Fibroblast of the aortic adventitia (primary cell): ENCODE results near the gene CABLES1. TPM values are rescaled to one million over a fixed set of nuclear protein-coding genes. Genes with fewer than 3 reads are reported as not detected.
"Not testable (repeated sequence)": the region's sequence is repeated elsewhere in the genome, so short reads cannot be mapped to it uniquely, and the experiment has no call there.

Source experiments
- DNase-seq: peaks from one replicate; pipeline ENCODE4 v3.0.0-alpha.2; 2010; ENCODE audit warnings: low read depth
- H3K4me3 ChIP-seq: 2 replicates; pipeline ENCODE4 v1.5.1; 2011; ENCODE audit warnings: low read depth, mild to moderate bottlenecking, control low read depth, low read length, moderate library complexity
- total RNA-seq: library from RNA; depleted of rRNA; stranded (reverse); fragments of >200 nt; gene quantifications from 2 replicates; pipeline ENCODE4 v1.2.3, GENCODE V29; 2012; ENCODE audit warnings: low replicate concordance
- TF ChIP-seq, protein P1 (sequence below): IDR thresholded peaks from 2 replicates; pipeline ENCODE4 v1.5.1; 2011; ENCODE audit warnings: mild to moderate bottlenecking, low read length, control low read depth, inconsistent platforms; ENCODE audit not compliant: insufficient read depth

CABLES1 gene
- total RNA-seq, 1 donor, result 7.4 TPM

DNA sequence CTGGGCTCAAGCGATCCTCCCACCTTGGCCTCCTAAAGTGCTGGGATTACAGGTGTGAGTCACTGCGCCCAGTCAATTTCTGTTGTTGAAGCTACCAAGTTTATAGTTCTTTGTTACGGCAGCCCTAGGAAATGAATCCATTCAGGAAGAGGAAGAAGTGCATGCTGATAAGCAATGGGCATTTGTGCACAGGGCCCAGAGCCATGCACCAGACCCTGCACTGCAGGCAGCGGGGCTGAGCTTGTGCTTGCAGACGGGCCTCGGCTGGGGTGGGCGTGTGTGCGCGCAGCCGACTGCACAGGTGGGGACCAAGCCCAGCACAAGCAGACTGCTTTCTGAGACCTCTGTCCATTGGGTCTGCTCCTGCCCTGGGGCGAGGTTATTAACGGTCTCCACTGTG lies 144.6 kb downstream of the CABLES1 start:
- no peak for DNase-seq
- TF ChIP-seq, protein P1, sequence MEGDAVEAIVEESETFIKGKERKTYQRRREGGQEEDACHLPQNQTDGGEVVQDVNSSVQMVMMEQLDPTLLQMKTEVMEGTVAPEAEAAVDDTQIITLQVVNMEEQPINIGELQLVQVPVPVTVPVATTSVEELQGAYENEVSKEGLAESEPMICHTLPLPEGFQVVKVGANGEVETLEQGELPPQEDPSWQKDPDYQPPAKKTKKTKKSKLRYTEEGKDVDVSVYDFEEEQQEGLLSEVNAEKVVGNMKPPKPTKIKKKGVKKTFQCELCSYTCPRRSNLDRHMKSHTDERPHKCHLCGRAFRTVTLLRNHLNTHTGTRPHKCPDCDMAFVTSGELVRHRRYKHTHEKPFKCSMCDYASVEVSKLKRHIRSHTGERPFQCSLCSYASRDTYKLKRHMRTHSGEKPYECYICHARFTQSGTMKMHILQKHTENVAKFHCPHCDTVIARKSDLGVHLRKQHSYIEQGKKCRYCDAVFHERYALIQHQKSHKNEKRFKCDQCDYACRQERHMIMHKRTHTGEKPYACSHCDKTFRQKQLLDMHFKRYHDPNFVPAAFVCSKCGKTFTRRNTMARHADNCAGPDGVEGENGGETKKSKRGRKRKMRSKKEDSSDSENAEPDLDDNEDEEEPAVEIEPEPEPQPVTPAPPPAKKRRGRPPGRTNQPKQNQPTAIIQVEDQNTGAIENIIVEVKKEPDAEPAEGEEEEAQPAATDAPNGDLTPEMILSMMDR, result no peak
- H3K4me3 ChIP-seq, result no peak overlapping the region

DNA sequence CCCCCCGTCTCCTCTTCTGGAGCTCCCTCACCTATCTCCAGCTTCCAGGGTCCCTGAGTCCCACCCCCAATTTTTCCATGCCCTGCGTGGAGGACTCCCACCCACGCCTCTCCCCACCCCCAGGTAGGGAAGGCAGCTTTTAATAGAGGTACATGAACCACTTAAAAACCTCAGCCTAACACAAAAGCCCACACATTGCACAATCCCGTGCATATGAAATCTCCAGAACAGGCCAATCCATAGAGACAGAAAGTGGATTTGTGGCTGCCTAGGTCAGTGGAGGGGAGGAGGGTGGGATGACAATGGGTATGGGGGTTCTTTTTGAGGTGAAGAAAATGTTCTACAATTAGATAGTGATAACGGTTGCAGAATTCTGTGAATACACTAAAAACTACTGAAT lies 145.6 kb downstream of the CABLES1 start:
- no peak overlapping the region for H3K4me3 ChIP-seq
- TF ChIP-seq, protein P1, result no peak
- no peak for DNase-seq

DNA sequence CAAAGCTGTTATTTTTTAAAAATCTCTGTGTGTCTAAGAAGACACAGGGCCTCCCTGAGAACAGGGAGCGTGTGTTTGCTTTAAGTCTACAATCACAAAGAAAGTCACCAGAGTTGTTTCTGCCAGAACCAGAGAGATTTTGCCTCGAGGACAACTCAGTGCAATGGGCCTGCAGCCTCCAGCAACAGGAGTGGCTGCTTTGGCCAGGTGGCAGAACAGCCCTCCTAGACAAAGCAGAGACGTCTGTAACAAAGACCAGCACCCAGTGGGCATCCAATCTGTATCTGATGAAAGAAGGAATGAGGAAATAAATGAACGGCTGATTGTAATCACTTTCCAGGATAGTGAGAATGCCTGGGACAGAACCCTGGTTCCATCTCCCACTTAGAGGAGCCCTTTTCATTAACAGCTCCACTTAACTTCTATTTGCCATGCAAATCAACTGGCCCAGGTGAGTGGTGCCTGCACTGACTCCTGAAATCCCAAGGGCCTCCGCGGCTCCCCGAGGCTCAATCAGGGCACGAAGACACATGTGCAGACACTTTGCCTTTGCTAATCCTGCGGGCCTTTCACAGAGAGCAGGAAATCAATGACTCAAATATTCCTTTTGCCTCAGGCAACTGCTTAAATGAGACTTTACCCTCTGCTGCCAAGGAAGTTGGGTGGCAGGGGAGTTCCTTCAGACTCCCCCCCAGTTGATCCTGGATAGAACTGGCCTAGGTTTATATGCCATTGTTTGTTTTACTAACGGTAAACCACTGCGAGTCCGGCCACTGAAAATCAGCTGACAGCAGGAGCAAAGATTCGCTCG lies 146.5 kb downstream of the CABLES1 start:
- H3K4me3 ChIP-seq, result no peak overlapping the region
- TF ChIP-seq, protein P1, result no peak
- DNase-seq, result no peak

DNA sequence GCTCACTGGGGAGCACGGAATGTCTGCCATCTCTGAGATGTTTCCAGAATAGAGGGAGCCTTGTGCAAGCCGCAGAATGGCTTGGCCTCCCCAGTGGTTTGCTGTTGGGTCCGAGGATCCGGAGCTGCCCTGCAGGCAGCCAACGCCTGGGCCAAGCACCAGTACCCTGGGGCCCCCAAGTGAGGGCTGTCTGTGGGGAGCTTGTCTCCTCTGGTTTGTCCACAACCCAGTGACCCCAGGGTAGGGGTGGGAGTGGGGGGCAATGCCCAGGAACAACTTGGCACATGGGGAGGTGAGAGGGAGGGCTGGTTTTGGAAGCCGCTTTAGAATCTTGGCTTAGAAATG lies 147.1 kb downstream of the CABLES1 start:
- no peak for DNase-seq
- TF ChIP-seq, protein P1, result no peak
- H3K4me3 ChIP-seq, result no peak overlapping the region

DNA sequence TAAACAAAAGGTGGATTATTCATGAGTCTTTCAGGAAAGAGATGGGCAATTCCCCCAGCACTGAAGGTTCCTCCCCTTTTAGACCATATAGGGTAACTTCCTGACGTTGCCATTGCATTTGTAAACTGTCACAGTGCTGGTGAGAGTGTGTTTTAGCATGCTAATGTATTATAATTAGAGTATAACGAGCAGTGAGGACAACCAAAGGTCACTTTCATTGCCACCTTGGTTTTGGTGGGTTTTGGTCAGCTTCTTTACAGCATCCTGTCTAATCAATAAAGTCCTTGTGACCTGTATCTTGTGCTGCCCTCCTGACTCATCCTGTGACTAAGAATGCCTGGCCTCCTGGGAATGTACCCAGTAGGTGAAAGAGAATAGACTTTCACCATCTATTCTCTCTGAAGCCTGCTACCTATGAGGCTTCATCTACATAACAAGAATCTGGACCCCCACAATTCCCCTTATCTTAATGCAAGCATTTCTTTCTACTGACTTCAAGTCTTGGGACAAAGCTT lies 148.7 kb downstream of the CABLES1 start:
- H3K4me3 ChIP-seq, result no peak overlapping the region
- DNase-seq, result peak; percentile 38
- TF ChIP-seq, protein P1, result no peak

DNA sequence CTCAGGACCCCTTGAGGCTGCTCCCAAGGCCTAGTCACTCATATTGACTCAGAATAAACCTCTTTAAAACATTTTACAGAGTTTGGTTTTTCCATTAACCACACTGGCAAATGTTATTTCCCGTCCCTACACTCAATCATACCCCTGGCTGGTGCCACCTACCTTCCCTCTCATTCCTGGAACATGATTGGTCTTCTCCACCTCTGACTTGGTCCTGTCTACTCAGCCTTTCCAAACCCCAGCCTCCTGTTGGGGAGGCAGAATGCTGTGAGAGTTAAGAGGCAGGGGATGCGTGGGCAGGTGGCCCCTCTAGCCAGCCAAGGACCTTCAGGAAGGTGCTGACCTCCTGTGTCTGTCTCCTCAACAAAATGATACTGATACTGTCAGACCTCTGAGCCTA lies 149.3 kb downstream of the CABLES1 start:
- TF ChIP-seq, protein P1, result no peak
- no peak for DNase-seq
- no peak overlapping the region for H3K4me3 ChIP-seq

DNA sequence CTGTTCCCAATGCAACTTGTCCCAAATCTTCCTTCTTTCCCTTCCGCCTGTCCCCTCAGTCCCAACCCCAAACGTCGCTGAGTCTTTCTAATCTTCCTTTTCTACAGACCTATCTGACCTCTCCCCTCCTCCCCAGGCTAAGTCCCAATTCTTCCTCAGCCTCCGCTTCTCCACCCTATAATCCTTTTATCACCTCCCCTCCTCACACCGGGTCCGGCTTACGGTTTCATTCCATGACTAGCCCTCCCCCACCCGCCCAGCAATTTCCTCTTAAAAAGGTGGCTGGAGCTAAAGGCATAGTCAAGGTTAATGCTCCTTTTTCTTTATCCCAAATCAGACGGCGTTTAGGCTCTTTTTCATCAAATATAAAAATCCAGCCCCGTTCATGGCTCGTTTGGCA lies 150.3 kb downstream of the CABLES1 start:
- DNase-seq, H3K4me3 ChIP-seq: not testable (repeated sequence)
